HepG2 (cell line): ENCODE measurements around the gene SLC25A1.

ENCODE experiments used
- ATM ChIP-seq: fragments of 450-650 bp; IDR thresholded peaks from 2 replicates; pipeline ENCODE4 v1.7.1; 2017; ENCODE audit warnings: mild to moderate bottlenecking, borderline replicate concordance
- CTCF ChIP-seq: sonication (generic); formaldehyde crosslinking; IDR thresholded peaks from 2 replicates; pipeline ENCODE4 v1.5.0; 2020; ENCODE audit warnings: mild to moderate bottlenecking, missing genetic modification reagents, moderate library complexity
- POLR2A ChIP-seq, 2 experiments: IDR thresholded peaks; 2 replicates each; pipeline ENCODE4 v1.6.1; 2011; ENCODE audit warnings: low read depth in 2 of 2, low read length in 2 of 2, mild to moderate bottlenecking in 1 of 2, moderate library complexity in 1 of 2; ENCODE audit not compliant: insufficient read depth in 1 of 2
- SMARCC2 ChIP-seq: fragments of 450-650 bp; IDR thresholded peaks from 2 replicates; pipeline ENCODE4 v1.6.1; 2017; ENCODE audit warnings: antibody characterized with exemption, mild to moderate bottlenecking
- TAF1 ChIP-seq: sonication (generic); formaldehyde crosslinking; IDR thresholded peaks from 2 replicates; pipeline ENCODE4 v1.4.0; 2020; ENCODE audit warnings: missing genetic modification reagents
- TCF12 ChIP-seq, 2 experiments: fragments of 450-650 bp in 1 of 2; sonication (generic) in 1 of 2; formaldehyde crosslinking in 1 of 2; IDR thresholded peaks; 2 replicates each; pipeline versions ENCODE4 v1.6.1 to v1.8.0; 2017 to 2022; ENCODE audit warnings: antibody characterized with exemption in 1 of 2, mild to moderate bottlenecking in 1 of 2, missing genetic modification reagents in 1 of 2, moderate library complexity in 1 of 2
- XRCC5 ChIP-seq: fragments of 200-400 bp; formaldehyde crosslinking; optimal IDR thresholded peaks from 2 replicates; pipeline ENCODE3; 2017; ENCODE audit warnings: mild to moderate bottlenecking, low read length
- ZNF274 ChIP-seq: sonication (generic); formaldehyde crosslinking; IDR thresholded peaks from 2 replicates; pipeline ENCODE4 v1.5.1; 2020; ENCODE audit warnings: mild to moderate bottlenecking, missing genetic modification reagents

GRCh38 chr22:19224557-19224956 lies 46.0 kb upstream of the SLC25A1 start:
- no peak for TF ChIP-seq ZNF274 (CRISPR knock-in tag)
- TF ChIP-seq POLR2A (IDR thresholded peaks at IDR 0.05; ENCODE audit: insufficient read depth in 1 of 2, low read depth in 2 of 2, low read length in 2 of 2) = no peak
- no peak for TF ChIP-seq ATM
- TF ChIP-seq SMARCC2 = no peak
- no peak for TF ChIP-seq CTCF (CRISPR knock-in tag)
- no peak for TF ChIP-seq TCF12 (IDR thresholded peaks at IDR 0.05)
- no peak for TF ChIP-seq TCF12 (CRISPR knock-in tag; IDR thresholded peaks at IDR 0.05)
- no peak for TF ChIP-seq TAF1 (CRISPR knock-in tag)
- TF ChIP-seq XRCC5 = no peak
